22Rv1 (cell line): ENCODE data around the gene ERMP1.

ENCODE experiments used
- H3K27ac ChIP-seq: fragments of 450-650 bp; 2 replicates; pipeline ENCODE4 v1.5.1; 2017
- ZFX ChIP-seq: fragments of 450-650 bp; IDR thresholded peaks from 2 replicates; pipeline ENCODE4 v1.6.1; 2017; ENCODE audit warnings: antibody characterized with exemption, borderline replicate concordance
- TF ChIP-seq, protein P1 (sequence below): fragments of 450-650 bp; IDR thresholded peaks from 2 replicates; pipeline ENCODE4 v1.5.1; 2017; ENCODE audit warnings: mild to moderate bottlenecking

The ERMP1 gene

GRCh38 chr9:5866685-5867084 lies 33.8 kb upstream of the ERMP1 start:
- TF ChIP-seq ZFX = no peak
- TF ChIP-seq, protein P1, sequence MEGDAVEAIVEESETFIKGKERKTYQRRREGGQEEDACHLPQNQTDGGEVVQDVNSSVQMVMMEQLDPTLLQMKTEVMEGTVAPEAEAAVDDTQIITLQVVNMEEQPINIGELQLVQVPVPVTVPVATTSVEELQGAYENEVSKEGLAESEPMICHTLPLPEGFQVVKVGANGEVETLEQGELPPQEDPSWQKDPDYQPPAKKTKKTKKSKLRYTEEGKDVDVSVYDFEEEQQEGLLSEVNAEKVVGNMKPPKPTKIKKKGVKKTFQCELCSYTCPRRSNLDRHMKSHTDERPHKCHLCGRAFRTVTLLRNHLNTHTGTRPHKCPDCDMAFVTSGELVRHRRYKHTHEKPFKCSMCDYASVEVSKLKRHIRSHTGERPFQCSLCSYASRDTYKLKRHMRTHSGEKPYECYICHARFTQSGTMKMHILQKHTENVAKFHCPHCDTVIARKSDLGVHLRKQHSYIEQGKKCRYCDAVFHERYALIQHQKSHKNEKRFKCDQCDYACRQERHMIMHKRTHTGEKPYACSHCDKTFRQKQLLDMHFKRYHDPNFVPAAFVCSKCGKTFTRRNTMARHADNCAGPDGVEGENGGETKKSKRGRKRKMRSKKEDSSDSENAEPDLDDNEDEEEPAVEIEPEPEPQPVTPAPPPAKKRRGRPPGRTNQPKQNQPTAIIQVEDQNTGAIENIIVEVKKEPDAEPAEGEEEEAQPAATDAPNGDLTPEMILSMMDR = no peak
- H3K27ac ChIP-seq = no peak overlapping the region

DNA sequence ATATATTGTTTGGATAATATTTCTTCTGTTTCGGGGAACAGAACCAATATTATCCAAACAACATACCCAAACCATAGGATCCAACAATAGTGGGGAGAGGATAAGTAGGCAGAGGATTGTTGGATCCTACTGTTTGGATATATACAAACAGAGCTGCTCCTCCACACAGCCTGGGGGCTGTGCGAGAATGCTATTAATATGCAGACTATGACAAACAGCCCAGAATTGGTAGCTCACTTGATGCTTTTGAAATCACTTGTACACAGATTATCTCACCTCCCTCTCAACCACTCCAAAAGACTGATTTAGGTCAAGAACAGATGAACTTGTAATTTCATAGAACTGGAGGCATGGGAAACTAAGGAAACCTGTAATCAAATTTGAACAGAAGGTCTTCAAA lies 33.4 kb upstream of the ERMP1 start:
- H3K27ac ChIP-seq = no peak overlapping the region
- no peak for TF ChIP-seq ZFX
- TF ChIP-seq, protein P1 = no peak

DNA sequence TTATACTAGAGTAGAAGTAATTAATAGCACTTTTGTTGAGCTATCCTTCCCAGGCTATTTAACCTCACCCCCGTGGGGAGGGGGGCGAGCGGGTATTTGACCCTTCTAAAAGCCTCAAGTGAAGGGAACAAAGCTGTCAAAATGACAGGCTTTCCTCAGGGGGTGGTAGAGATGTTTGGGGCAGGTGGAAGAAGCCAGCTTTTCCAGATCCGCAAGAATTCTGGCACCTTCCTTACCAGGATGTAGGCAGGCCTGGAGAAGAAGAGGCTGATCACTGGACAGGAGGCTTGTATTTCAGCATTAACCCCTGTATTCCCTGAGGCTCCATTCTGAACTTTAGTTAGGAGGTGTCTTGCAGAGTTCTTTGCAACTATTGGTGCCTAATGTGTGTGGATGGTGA lies 31.5 kb upstream of the ERMP1 start:
- TF ChIP-seq, protein P1 = no peak
- TF ChIP-seq ZFX = no peak
- H3K27ac ChIP-seq = no peak overlapping the region

DNA sequence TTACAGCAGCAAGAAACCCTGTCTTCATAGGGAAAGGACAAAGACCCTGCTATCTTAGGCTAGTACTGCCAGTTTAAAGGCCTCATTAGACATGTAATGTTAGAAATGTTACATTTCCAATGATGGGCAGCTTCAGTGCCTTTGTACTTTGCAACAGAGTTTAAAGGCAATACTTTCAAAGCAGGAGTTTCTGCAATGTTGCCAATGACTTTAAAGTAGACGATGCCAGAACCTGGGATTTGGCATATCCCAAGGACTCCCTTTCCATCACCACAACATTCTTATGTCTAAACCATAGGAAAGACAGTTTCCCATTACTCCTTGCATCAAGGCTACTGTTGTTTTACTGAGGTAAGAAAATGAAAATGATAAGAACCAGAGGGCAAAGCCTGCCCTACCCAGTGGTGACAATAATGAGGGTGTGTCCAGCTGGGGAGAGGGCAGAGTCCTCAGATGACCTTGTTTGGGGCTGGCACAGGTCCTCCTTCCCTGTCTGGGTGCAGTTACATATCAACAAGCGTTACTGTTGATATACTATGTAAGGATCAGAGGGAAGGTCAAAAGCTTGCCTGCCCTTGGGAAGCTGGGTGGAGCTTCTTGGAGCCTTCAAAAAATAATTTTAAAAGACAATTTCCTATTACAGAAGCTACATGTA lies 30.3 kb upstream of the ERMP1 start:
- no peak overlapping the region for H3K27ac ChIP-seq
- TF ChIP-seq ZFX = no peak
- TF ChIP-seq, protein P1 = no peak

- no peak overlapping the region for H3K27ac ChIP-seq
- TF ChIP-seq ZFX = no peak
- TF ChIP-seq, protein P1 = no peak
These were observed 25.9 kb upstream of the ERMP1 start for GRCh38 chr9:5858833-5859232.

GRCh38 chr9:5857928-5858327 lies 25.0 kb upstream of the ERMP1 start:
- no peak overlapping the region for H3K27ac ChIP-seq

DNA sequence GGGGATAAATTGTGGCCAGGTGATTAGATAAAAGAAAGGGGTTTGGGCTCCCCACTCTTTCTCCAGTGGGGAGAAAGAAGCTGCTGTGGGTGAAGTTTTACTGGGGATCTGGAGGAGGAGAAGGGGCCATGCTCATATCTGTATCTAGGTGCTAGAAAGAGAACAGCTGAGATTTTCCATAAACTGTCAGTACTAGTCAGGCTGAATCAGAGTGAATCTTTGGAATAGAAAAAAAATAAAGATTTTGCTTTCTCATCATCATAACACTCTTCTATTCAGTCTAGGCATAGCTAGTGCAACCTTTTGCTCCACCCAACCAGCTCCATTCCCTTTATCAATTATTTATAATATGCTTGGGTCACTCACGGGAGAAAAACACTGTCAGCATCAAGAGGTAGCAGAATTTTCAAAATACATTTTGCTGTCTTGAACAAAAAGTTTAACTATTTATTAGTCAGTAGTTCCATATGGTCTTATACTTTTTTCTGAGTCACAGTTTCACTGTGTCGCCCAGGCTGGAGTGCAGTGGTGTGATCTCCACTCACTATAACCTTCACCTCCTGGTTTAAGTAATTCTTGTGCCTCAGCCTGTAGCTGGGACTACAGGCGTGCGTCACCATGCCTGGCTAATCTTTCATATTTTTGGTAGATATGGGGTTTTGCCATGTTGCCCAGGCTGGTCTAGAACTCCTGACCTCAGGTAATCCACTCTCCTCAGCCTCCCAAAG lies 21.3 kb upstream of the ERMP1 start:
- no peak overlapping the region for H3K27ac ChIP-seq
- no peak for TF ChIP-seq ZFX
- TF ChIP-seq, protein P1 = no peak

More at GRCh38 chr9:5857928-5858327, 25.0 kb upstream of the ERMP1 start:
- TF ChIP-seq, protein P1 = no peak
- TF ChIP-seq ZFX = no peak
